CD4-positive, alpha-beta T cell treated with Interleukin-4 for 1 hour (primary cell): ENCODE measurements around the gene MCF2L.

Experiments used
- DNase-seq, 2 donors: peaks; one replicate each; pipeline ENCODE4 v3.0.0-alpha.2; 2020 to 2022

The MCF2L gene

GRCh38 chr13:112951674-112952371 is 17.2 kb upstream of the MCF2L start:
- DNase-seq = no peak

GRCh38 chr13:112952759-112953551 is 16.1 kb upstream of the MCF2L start:
- no peak for DNase-seq

- no peak for DNase-seq
Observed at GRCh38 chr13:112953591-112954487, 15.2 kb upstream of the MCF2L start.

GRCh38 chr13:112954488-112955270 is 14.3 kb upstream of the MCF2L start:
- no peak for DNase-seq

- no peak for DNase-seq
Observed at GRCh38 chr13:112955271-112955937, 13.6 kb upstream of the MCF2L start.

- no peak for DNase-seq
Observed at GRCh38 chr13:112955956-112956355, 13.1 kb upstream of the MCF2L start.

- DNase-seq = no peak
Observed at GRCh38 chr13:112956571-112957294, 12.3 kb upstream of the MCF2L start.

- no peak for DNase-seq
Observed at GRCh38 chr13:112957295-112957677, 11.7 kb upstream of the MCF2L start.

- DNase-seq = no peak
Observed at GRCh38 chr13:112958127-112958989, 10.7 kb upstream of the MCF2L start.

- no peak for DNase-seq
Observed at GRCh38 chr13:112959206-112959605, 9.8 kb upstream of the MCF2L start.

GRCh38 chr13:112959701-112960542 is 9.1 kb upstream of the MCF2L start:
- DNase-seq = no peak

GRCh38 chr13:112960706-112961105 is 8.3 kb upstream of the MCF2L start:
- DNase-seq = no peak

- no peak for DNase-seq
Observed at GRCh38 chr13:112961457-112962369, 7.3 kb upstream of the MCF2L start.

- no peak for DNase-seq
Observed at GRCh38 chr13:112962396-112962795, 6.6 kb upstream of the MCF2L start.

GRCh38 chr13:112962911-112963625 is 5.9 kb upstream of the MCF2L start:
- DNase-seq = no peak

- no peak for DNase-seq
Observed at GRCh38 chr13:112963641-112964040, 5.4 kb upstream of the MCF2L start.

- DNase-seq = no peak
Observed at GRCh38 chr13:112964971-112965492, 4.0 kb upstream of the MCF2L start.
